ENCODE results near the gene LMCD1.

DNA sequence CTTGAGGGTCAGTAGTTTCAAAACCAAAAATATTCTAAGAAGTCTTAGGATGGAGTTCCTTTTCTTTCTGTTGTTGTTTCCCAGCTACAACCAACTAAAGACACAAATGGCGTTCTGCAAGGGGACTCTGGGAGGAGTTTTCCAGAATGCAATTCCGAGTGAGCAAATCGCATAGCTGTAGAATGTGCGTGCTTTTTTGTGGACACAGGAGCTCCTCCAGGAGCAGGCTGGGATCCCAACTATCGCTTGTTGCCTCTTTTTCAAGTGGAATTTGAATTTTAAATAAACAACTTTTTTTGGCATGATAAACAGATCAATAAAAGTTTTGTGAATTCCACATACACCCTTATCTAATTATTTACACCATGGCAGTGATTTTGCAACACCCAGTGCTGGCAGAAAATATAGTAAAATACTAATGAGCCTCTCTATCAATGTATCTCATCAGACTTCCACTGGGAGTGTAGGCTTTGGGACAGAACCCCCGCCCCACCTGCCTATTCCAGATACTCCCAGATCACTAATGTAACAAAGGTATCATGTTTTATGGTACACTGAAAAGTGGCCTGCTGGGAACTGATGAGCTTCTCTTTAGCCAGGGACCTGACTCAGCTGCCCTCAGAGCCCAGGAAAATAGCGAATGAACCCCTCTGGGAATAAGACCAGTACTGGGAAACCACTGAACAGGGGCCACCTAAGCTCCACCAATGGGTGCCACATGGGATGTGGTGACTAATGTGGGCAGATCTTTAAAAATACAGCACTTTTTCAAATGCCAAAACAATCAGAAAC lies 66.4 kb downstream of the LMCD1 start:
- TF ChIP-seq, protein P1, sequence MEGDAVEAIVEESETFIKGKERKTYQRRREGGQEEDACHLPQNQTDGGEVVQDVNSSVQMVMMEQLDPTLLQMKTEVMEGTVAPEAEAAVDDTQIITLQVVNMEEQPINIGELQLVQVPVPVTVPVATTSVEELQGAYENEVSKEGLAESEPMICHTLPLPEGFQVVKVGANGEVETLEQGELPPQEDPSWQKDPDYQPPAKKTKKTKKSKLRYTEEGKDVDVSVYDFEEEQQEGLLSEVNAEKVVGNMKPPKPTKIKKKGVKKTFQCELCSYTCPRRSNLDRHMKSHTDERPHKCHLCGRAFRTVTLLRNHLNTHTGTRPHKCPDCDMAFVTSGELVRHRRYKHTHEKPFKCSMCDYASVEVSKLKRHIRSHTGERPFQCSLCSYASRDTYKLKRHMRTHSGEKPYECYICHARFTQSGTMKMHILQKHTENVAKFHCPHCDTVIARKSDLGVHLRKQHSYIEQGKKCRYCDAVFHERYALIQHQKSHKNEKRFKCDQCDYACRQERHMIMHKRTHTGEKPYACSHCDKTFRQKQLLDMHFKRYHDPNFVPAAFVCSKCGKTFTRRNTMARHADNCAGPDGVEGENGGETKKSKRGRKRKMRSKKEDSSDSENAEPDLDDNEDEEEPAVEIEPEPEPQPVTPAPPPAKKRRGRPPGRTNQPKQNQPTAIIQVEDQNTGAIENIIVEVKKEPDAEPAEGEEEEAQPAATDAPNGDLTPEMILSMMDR (IDR thresholded peaks at IDR 0.05; ENCODE audit: insufficient read depth, low read length) = no peak
- TF ChIP-seq POLR2AphosphoS5 (IDR thresholded peaks at IDR 0.05; ENCODE audit: low read depth) (no peak), GABPA (IDR thresholded peaks at IDR 0.05; ENCODE audit: low read depth) (no peak)
- TF ChIP-seq, protein P2, sequence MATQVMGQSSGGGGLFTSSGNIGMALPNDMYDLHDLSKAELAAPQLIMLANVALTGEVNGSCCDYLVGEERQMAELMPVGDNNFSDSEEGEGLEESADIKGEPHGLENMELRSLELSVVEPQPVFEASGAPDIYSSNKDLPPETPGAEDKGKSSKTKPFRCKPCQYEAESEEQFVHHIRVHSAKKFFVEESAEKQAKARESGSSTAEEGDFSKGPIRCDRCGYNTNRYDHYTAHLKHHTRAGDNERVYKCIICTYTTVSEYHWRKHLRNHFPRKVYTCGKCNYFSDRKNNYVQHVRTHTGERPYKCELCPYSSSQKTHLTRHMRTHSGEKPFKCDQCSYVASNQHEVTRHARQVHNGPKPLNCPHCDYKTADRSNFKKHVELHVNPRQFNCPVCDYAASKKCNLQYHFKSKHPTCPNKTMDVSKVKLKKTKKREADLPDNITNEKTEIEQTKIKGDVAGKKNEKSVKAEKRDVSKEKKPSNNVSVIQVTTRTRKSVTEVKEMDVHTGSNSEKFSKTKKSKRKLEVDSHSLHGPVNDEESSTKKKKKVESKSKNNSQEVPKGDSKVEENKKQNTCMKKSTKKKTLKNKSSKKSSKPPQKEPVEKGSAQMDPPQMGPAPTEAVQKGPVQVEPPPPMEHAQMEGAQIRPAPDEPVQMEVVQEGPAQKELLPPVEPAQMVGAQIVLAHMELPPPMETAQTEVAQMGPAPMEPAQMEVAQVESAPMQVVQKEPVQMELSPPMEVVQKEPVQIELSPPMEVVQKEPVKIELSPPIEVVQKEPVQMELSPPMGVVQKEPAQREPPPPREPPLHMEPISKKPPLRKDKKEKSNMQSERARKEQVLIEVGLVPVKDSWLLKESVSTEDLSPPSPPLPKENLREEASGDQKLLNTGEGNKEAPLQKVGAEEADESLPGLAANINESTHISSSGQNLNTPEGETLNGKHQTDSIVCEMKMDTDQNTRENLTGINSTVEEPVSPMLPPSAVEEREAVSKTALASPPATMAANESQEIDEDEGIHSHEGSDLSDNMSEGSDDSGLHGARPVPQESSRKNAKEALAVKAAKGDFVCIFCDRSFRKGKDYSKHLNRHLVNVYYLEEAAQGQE (IDR thresholded peaks at IDR 0.05; ENCODE audit: insufficient replicate concordance, low read depth) = no peak
